H1 (cell line): ENCODE results near the gene LRCH1. TPM values are rescaled to one million over a fixed set of nuclear protein-coding genes. Genes with fewer than 3 reads are reported as not detected.

Experiments
- CTCF ChIA-PET: fragments of 300-600 bp; sonication (Branson Sonifier 250); formaldehyde crosslinking; loops from one replicate; lab custom pipeline; 2021; ENCODE audit not compliant: partially characterized antibody; lab: Charles Lee
- POLR2A ChIA-PET: fragments of 300-600 bp; sonication (Branson Sonifier 250); formaldehyde crosslinking; loops from one replicate; lab custom pipeline; 2021; ENCODE audit warnings: inconsistent platforms; ENCODE audit not compliant: partially characterized antibody; lab: Charles Lee
- DNase-seq, 2 experiments: peaks; one replicate each; pipeline versions ENCODE4 v3.0.0 to v3.0.0-alpha.2; 2010 to 2022; ENCODE audit warnings: low spot score in 2 of 2, low read depth in 1 of 2, mixed read lengths in 1 of 2
- FAIRE-seq: peaks from 2 replicates; lab custom pipeline; 2011; peaks lifted over from hg19 to GRCh38; lab: Jason Lieb, UNC
- H2AFZ ChIP-seq: 2 replicates; pipeline ENCODE4 v1.8.1; 2012; ENCODE audit warnings: low read length, inconsistent platforms
- H2AK5ac ChIP-seq: 2 replicates; pipeline ENCODE4 v1.6.1; 2013; ENCODE audit warnings: low read depth, low read length
- H2BK120ac ChIP-seq: replicated peaks from 2 replicates; pipeline ENCODE3; 2013; ENCODE audit warnings: low read depth, low read length, inconsistent platforms
- H2BK12ac ChIP-seq: 2 replicates; pipeline ENCODE4 v1.6.1; 2013; ENCODE audit warnings: low read depth, low read length
- H2BK15ac ChIP-seq: 2 replicates; pipeline ENCODE4 v1.6.1; 2013; ENCODE audit warnings: low read length
- H2BK20ac ChIP-seq: 2 replicates; pipeline ENCODE4 v1.6.1; 2013; ENCODE audit warnings: low read length
- H2BK5ac ChIP-seq: 2 replicates; pipeline ENCODE4 v1.6.1; 2013; ENCODE audit warnings: low read depth, low read length
- H3K14ac ChIP-seq: 2 replicates; pipeline ENCODE4 v1.6.1; 2013; ENCODE audit warnings: inconsistent platforms; ENCODE audit not compliant: insufficient read length
- H3K18ac ChIP-seq: 2 replicates; pipeline ENCODE4 v1.6.1; 2013; ENCODE audit warnings: low read length; ENCODE audit errors: extremely low read depth
- H3K23ac ChIP-seq: 2 replicates; pipeline ENCODE4 v1.6.1; 2013; ENCODE audit warnings: inconsistent platforms; ENCODE audit not compliant: insufficient read length
- H3K23me2 ChIP-seq: 2 replicates; pipeline ENCODE4 v1.6.1; 2013; ENCODE audit warnings: low read depth, low read length
- H3K27ac ChIP-seq: 2 replicates; pipeline ENCODE4 v1.6.1; 2011; ENCODE audit warnings: low read depth, low read length, inconsistent platforms
- H3K27me3 ChIP-seq, 4 experiments: replicated peaks in 1 of 4; 1 replicate in 1 of 4; 2 replicates in 3 of 4; pipeline versions ENCODE4 v1.6.1 to v1.8.1; 2011 to 2013; ENCODE audit warnings: low read length in 3 of 4, mild to moderate bottlenecking in 3 of 4, inconsistent platforms in 2 of 4, mixed read lengths in 2 of 4, moderate library complexity in 1 of 4; ENCODE audit not compliant: control insufficient read depth in 3 of 4, insufficient read depth in 3 of 4; ENCODE audit errors: extremely low read depth in 1 of 4
- H3K36me3 ChIP-seq, 4 experiments: 2 replicates each; pipeline versions ENCODE4 v1.6.1 to v1.8.1; 2011 to 2013; ENCODE audit warnings: mild to moderate bottlenecking in 4 of 4, low read length in 3 of 4, moderate library complexity in 2 of 4, control low read depth in 1 of 4, inconsistent platforms in 1 of 4; ENCODE audit not compliant: insufficient read depth in 4 of 4, control insufficient read depth in 2 of 4
- H3K4ac ChIP-seq: replicated peaks from 2 replicates; pipeline ENCODE3; 2013; ENCODE audit warnings: low read length, low read depth, mixed read lengths, inconsistent platforms; ENCODE audit not compliant: insufficient read length
- H3K4me1 ChIP-seq, 4 experiments: replicated peaks in 1 of 4; 1 replicate in 1 of 4; 2 replicates in 3 of 4; pipeline versions ENCODE4 v1.6.1 to v1.8.1; 2011 to 2013; ENCODE audit warnings: low read length in 3 of 4, inconsistent platforms in 2 of 4, mixed read lengths in 1 of 4; ENCODE audit not compliant: insufficient read depth in 4 of 4, control insufficient read depth in 3 of 4
- H3K4me2 ChIP-seq, 2 experiments: 2 replicates each; pipeline versions ENCODE4 v1.6.1 to v1.8.1; 2011 to 2013; ENCODE audit warnings: low read depth in 2 of 2, low read length in 2 of 2, control low read depth in 1 of 2, inconsistent platforms in 1 of 2, mild to moderate bottlenecking in 1 of 2; ENCODE audit not compliant: insufficient read depth in 1 of 2
- H3K4me3 ChIP-seq, 4 experiments: fragments of 200-600, 300-600 bp in 1 of 4; sonication (generic), shearing (Covaris generic), sonication (Bioruptor Twin) in 1 of 4; 2 replicates each; pipeline versions ENCODE4 v1.5.1 to v1.8.1; 2011 to 2016; ENCODE audit warnings: low read length in 4 of 4, low read depth in 3 of 4, control low read depth in 2 of 4, inconsistent platforms in 2 of 4, mild to moderate bottlenecking in 2 of 4, mixed read lengths in 1 of 4, moderate library complexity in 1 of 4; ENCODE audit not compliant: insufficient read depth in 2 of 4; ENCODE audit errors: extremely low read depth in 1 of 4
- H3K56ac ChIP-seq: replicated peaks from 2 replicates; pipeline ENCODE3; 2013; ENCODE audit warnings: low read depth, mild to moderate bottlenecking, mixed read lengths, low read length, inconsistent platforms; ENCODE audit not compliant: insufficient read length
- H3K79me1 ChIP-seq: 2 replicates; pipeline ENCODE4 v1.6.1; 2013; ENCODE audit warnings: low read depth, low read length, control low read depth
- H3K79me2 ChIP-seq, 2 experiments: 2 replicates each; pipeline versions ENCODE4 v1.6.1 to v1.8.1; 2012 to 2013; ENCODE audit warnings: low read length in 2 of 2, mild to moderate bottlenecking in 2 of 2, inconsistent platforms in 1 of 2; ENCODE audit not compliant: insufficient read depth in 2 of 2, control insufficient read depth in 1 of 2
- H3K9ac ChIP-seq, 4 experiments: replicated peaks in 1 of 4; 1 replicate in 1 of 4; 2 replicates in 3 of 4; pipeline versions ENCODE4 v1.6.1 to v1.8.1; 2011 to 2013; ENCODE audit warnings: low read depth in 3 of 4, low read length in 3 of 4, control low read depth in 2 of 4, mild to moderate bottlenecking in 2 of 4, moderate library complexity in 2 of 4, inconsistent platforms in 1 of 4; ENCODE audit errors: extremely low read depth in 1 of 4
- H3K9me3 ChIP-seq, 2 experiments: 2 replicates each; pipeline versions ENCODE4 v1.6.1 to v1.8.1; 2012 to 2013; ENCODE audit warnings: mild to moderate bottlenecking in 2 of 2, moderate library complexity in 2 of 2, control low read depth in 1 of 2, inconsistent platforms in 1 of 2, low read depth in 1 of 2, low read length in 1 of 2, mixed read lengths in 1 of 2; ENCODE audit not compliant: insufficient read depth in 2 of 2
- H4K20me1 ChIP-seq, 2 experiments: replicated peaks in 1 of 2; 2 replicates each; pipeline versions ENCODE3 to v1.8.1; 2011 to 2013; ENCODE audit warnings: inconsistent platforms in 2 of 2, low read length in 2 of 2, mild to moderate bottlenecking in 1 of 2; ENCODE audit not compliant: insufficient read depth in 2 of 2, control insufficient read depth in 1 of 2
- H4K5ac ChIP-seq: 2 replicates; pipeline ENCODE4 v1.6.1; 2013; ENCODE audit warnings: low read length, low read depth, mixed read lengths, inconsistent platforms; ENCODE audit not compliant: insufficient read length
- H4K8ac ChIP-seq: 2 replicates; pipeline ENCODE4 v1.8.0; 2013; ENCODE audit warnings: mild to moderate bottlenecking, moderate library complexity, low read length, inconsistent platforms; ENCODE audit not compliant: insufficient read depth; ENCODE audit errors: extremely low read depth
- H4K91ac ChIP-seq: replicated peaks from 2 replicates; pipeline ENCODE3; 2013; ENCODE audit warnings: low read length, mixed read lengths, inconsistent platforms; ENCODE audit not compliant: insufficient read length
- CBX8 ChIP-seq: fragments of 300-800, 300-1000 bp; sonication (generic); IDR thresholded peaks from 2 replicates; pipeline ENCODE4 v1.7.1; 2016; ENCODE audit warnings: low read depth, low read length, borderline replicate concordance
- CREB1 ChIP-seq: IDR thresholded peaks from 2 replicates; pipeline ENCODE4 v1.6.1; 2012; ENCODE audit warnings: inconsistent platforms
- CTBP2 ChIP-seq: IDR thresholded peaks from 2 replicates; pipeline ENCODE4 v1.7.0; 2011; ENCODE audit warnings: borderline replicate concordance, mild to moderate bottlenecking, moderate library complexity, mixed read lengths, low read length; ENCODE audit not compliant: insufficient read depth, insufficient read length
- FOSL1 ChIP-seq: IDR thresholded peaks from 2 replicates; pipeline ENCODE4 v1.6.1; 2011; ENCODE audit warnings: mild to moderate bottlenecking, low read depth, low read length, moderate library complexity; ENCODE audit not compliant: insufficient read depth
- HDAC2 ChIP-seq, 2 experiments: fragments of 300-600 bp in 1 of 2; sonication (generic) in 1 of 2; IDR thresholded peaks; 2 replicates each; pipeline ENCODE4 v1.6.1; 2011 to 2012; ENCODE audit warnings: low read depth in 2 of 2, low read length in 2 of 2, mild to moderate bottlenecking in 2 of 2, moderate library complexity in 2 of 2, borderline replicate concordance in 1 of 2, inconsistent platforms in 1 of 2
- POU5F1 ChIP-seq: IDR thresholded peaks from 2 replicates; pipeline ENCODE4 v1.6.1; 2011; ENCODE audit warnings: low read depth, mild to moderate bottlenecking, low read length, moderate library complexity
- SIX5 ChIP-seq: IDR thresholded peaks from 2 replicates; pipeline ENCODE4 v1.6.1; 2011; ENCODE audit warnings: mild to moderate bottlenecking, low read depth, low read length
- TAF1 ChIP-seq: IDR thresholded peaks from 2 replicates; pipeline ENCODE4 v1.6.1; 2011; ENCODE audit warnings: mild to moderate bottlenecking, low read depth, low read length
- TEAD4 ChIP-seq: IDR thresholded peaks from 2 replicates; pipeline ENCODE4 v1.6.1; 2012; ENCODE audit warnings: low read depth, low read length, inconsistent platforms, mixed read lengths
- WGBS, 2 experiments: shearing (Covaris generic) in 1 of 2; methylation state at CpG; one replicate each; pipeline versions ENCODE4 v1.1.6 to v1.1.7; 2013 to 2015; ENCODE audit warnings: low lambda C conversion rate in 2 of 2, mixed read lengths in 2 of 2, inconsistent platforms in 1 of 2, low coverage in 1 of 2, missing lambda C conversion rate in 1 of 2; ENCODE audit not compliant: insufficient replicate concordance in 2 of 2, insufficient coverage in 1 of 2, insufficient read length in 1 of 2; ENCODE audit errors: extremely low coverage in 1 of 2, missing lambda C conversion rate in 1 of 2; 5-methylcytosine and 5-hydroxymethylcytosine counted together
- polyA plus RNA-seq, 7 experiments: library from polyadenylated mRNA; depleted of rRNA in 3 of 7; stranded (reverse) in 5 of 7; unstranded in 2 of 7; fragments of >200 nt in 5 of 7; fragments of 200-250 nt in 2 of 7; gene quantifications; 1 replicate in 5 of 7; 2 replicates in 1 of 7; 4 replicates in 1 of 7; pipeline versions ENCODE4 v1.2.1 to v1.2.3, GENCODE V29; 2011 to 2013; ENCODE audit warnings: missing spikeins in 2 of 7, mixed read lengths in 2 of 7
- total RNA-seq: library from RNA; stranded (reverse); fragmentation: NEBNext Ultra II Directional; extraction: Animal tissue kit (Norgen Biotek cat#: 25700); gene quantifications from 2 replicates; pipeline ENCODE4 v1.2.1, GENCODE V29; 2021

Gene LRCH1
- total and polyA plus RNA-seq, 2 of the 8 experiments (the other 6 are each of a cell fraction or from before 2014, with no cell fraction given) = 3.0 to 10.1 TPM

- Histone ChIP-seq H3K4me2 (no peak overlapping the region), H3K27ac (no peak overlapping the region), H3K27me3 (no peaks in the 10 kb centered on the region), H3K56ac (no peak overlapping the region), H4K20me1 (peaks cover 0 to 1% of the 10 kb centered on the region in 2 experiments), H2AK5ac (peak overlapping the region; percentile 76; the same call in 1 of the 2 replicates), H3K18ac (no peak overlapping the region), H3K14ac (no peak overlapping the region), H3K4me3 (no peak overlapping the region), H3K79me2 (peaks cover 0 to 19% of the 10 kb centered on the region in 2 experiments; a peak in 2 of 4 replicates), H3K79me1 (no peaks in the 10 kb centered on the region; the same call in 1 of the 2 replicates), H3K23me2 (no peaks in the 10 kb centered on the region; the same call in 1 of the 2 replicates), H4K91ac (no peak overlapping the region), H3K9ac (no peak overlapping the region), H2BK20ac (no peak overlapping the region), H2AFZ (no peak overlapping the region), H3K36me3 (no peaks in the 10 kb centered on the region), H3K4me1 (peaks cover 3 to 28% (median 13%) of the 10 kb centered on the region in 4 experiments), H3K23ac (no peak overlapping the region), H2BK5ac (no peak overlapping the region), H2BK15ac (no peak overlapping the region), H2BK120ac (no peak overlapping the region), H4K5ac (no peak overlapping the region), H4K8ac (no peak overlapping the region), H2BK12ac (peak overlapping the region; percentile 88; the same call in 1 of the 2 replicates), H3K4ac (no peak overlapping the region), H3K9me3 (no peaks in the 10 kb centered on the region)
- POLR2A ChIA-PET = no interaction called here
- DNase-seq (no peak), FAIRE-seq (no peak)
- CTCF ChIA-PET = interaction anchor here (1.1 kb wide), 2 partner anchors 57 to 113 kb away, joined by 3 read pairs; no protein-coding TSS in a partner anchor
- 95% methylated on average over 3 of the region's 3 CpGs; no CpG with 5 or more reads in 1 of the 2 experiments for WGBS, 2 experiments
- no peak for TF ChIP-seq CREB1
- no peak for TF ChIP-seq TAF1
- no peak for TF ChIP-seq TEAD4
- TF ChIP-seq CBX8 = no peak
- TF ChIP-seq CTBP2 = no peak
- TF ChIP-seq POU5F1 = no peak
- no peak for TF ChIP-seq HDAC2 (IDR thresholded peaks at IDR 0.05; ENCODE audit: borderline replicate concordance in 1 of 2, low read depth in 2 of 2, low read length in 2 of 2)
- TF ChIP-seq FOSL1 = no peak
- no peak for TF ChIP-seq SIX5
These were observed 111.2 kb downstream of the LRCH1 start for GRCh38 chr13:46664195-46664594.
